H9 (cell line): ENCODE data around the gene TBC1D8B. TPM values are rescaled to one million over a fixed set of nuclear protein-coding genes. Genes with fewer than 3 reads are reported as not detected.

ENCODE experiments used
- DNase-seq: peaks from one replicate; pipeline ENCODE4 v3.0.0-alpha.2; 2017
- H2AFZ ChIP-seq: one replicate; pipeline ENCODE4 v1.6.1; 2013; ENCODE audit warnings: mild to moderate bottlenecking, low read length, control low read depth, moderate library complexity
- H2AK5ac ChIP-seq: 2 replicates; pipeline ENCODE4 v1.6.1; 2013; ENCODE audit warnings: low read length, control low read depth, mixed read lengths; ENCODE audit not compliant: insufficient read length
- H2BK120ac ChIP-seq: one replicate; pipeline ENCODE4 v1.6.1; 2013; ENCODE audit warnings: low read depth, mild to moderate bottlenecking, low read length, control low read depth, inconsistent platforms; ENCODE audit not compliant: poor library complexity, severe bottlenecking
- H2BK12ac ChIP-seq: 2 replicates; pipeline ENCODE4 v1.6.1; 2013; ENCODE audit warnings: low read length, control low read depth, mixed read lengths, low read depth; ENCODE audit not compliant: insufficient read length
- H2BK15ac ChIP-seq: 2 replicates; pipeline ENCODE4 v1.6.1; 2013; ENCODE audit warnings: low read depth, low read length, control low read depth
- H2BK20ac ChIP-seq: one replicate; pipeline ENCODE4 v1.6.1; 2013; ENCODE audit warnings: low read depth, mild to moderate bottlenecking, low read length, control low read depth, inconsistent platforms; ENCODE audit not compliant: poor library complexity, severe bottlenecking
- H2BK5ac ChIP-seq: 2 replicates; pipeline ENCODE4 v1.6.1; 2013; ENCODE audit warnings: low read length, control low read depth, mixed read lengths; ENCODE audit not compliant: insufficient read length
- H3K14ac ChIP-seq: 2 replicates; pipeline ENCODE4 v1.6.1; 2013; ENCODE audit warnings: low read length, control low read depth; ENCODE audit not compliant: insufficient read depth
- H3K18ac ChIP-seq: 2 replicates; pipeline ENCODE4 v1.6.1; 2013; ENCODE audit warnings: low read depth, mild to moderate bottlenecking, mixed read lengths, low read length, control low read depth; ENCODE audit not compliant: insufficient read length
- H3K23ac ChIP-seq: 2 replicates; pipeline ENCODE4 v1.6.1; 2013; ENCODE audit warnings: low read length, control low read depth, mixed read lengths, low read depth; ENCODE audit not compliant: insufficient read length
- H3K23me2 ChIP-seq: 2 replicates; pipeline ENCODE4 v1.6.1; 2013; ENCODE audit warnings: low read depth, mild to moderate bottlenecking, mixed read lengths, low read length, control low read depth; ENCODE audit not compliant: insufficient read length, poor library complexity, severe bottlenecking
- H3K27ac ChIP-seq: 2 replicates; pipeline ENCODE4 v1.5.1; 2013; ENCODE audit warnings: low read length, control low read depth, mixed read lengths, low read depth; ENCODE audit not compliant: insufficient read length
- H3K27me3 ChIP-seq: 2 replicates; pipeline ENCODE4 v1.6.1; 2013; ENCODE audit warnings: low read length, control low read depth, inconsistent platforms; ENCODE audit not compliant: insufficient read depth
- H3K4ac ChIP-seq: 2 replicates; pipeline ENCODE4 v1.6.1; 2013; ENCODE audit warnings: low read depth, mild to moderate bottlenecking, control low read depth, inconsistent platforms, low read length, moderate library complexity
- H3K4me1 ChIP-seq: 2 replicates; pipeline ENCODE4 v1.6.1; 2013; ENCODE audit warnings: low read length, control low read depth, inconsistent platforms; ENCODE audit not compliant: insufficient read depth
- H3K4me2 ChIP-seq: 2 replicates; pipeline ENCODE4 v1.6.1; 2013; ENCODE audit warnings: low read length, control low read depth, mixed read lengths; ENCODE audit not compliant: insufficient read length, insufficient read depth
- H3K56ac ChIP-seq: 2 replicates; pipeline ENCODE4 v1.6.1; 2013; ENCODE audit warnings: low read depth, mild to moderate bottlenecking, mixed read lengths, low read length, control low read depth; ENCODE audit not compliant: insufficient read length
- H3K79me1 ChIP-seq: 2 replicates; pipeline ENCODE4 v1.6.1; 2013; ENCODE audit warnings: low read depth, mild to moderate bottlenecking, moderate library complexity, low read length, control low read depth, inconsistent platforms; ENCODE audit not compliant: insufficient read depth, poor library complexity, severe bottlenecking
- H3K79me2 ChIP-seq: 2 replicates; pipeline ENCODE4 v1.6.1; 2013; ENCODE audit warnings: low read length, control low read depth, inconsistent platforms; ENCODE audit not compliant: insufficient read depth
- H3K9ac ChIP-seq: 2 replicates; pipeline ENCODE4 v1.6.1; 2013; ENCODE audit warnings: low read length, control low read depth, mixed read lengths; ENCODE audit not compliant: insufficient read length; ENCODE audit errors: extremely low read depth
- H3K9me3 ChIP-seq: one replicate; pipeline ENCODE4 v1.6.1; 2013; ENCODE audit warnings: low read depth, low read length, inconsistent platforms; ENCODE audit not compliant: control insufficient read depth
- H3T11ph ChIP-seq: one replicate; pipeline ENCODE4 v1.6.1; 2013; ENCODE audit warnings: mild to moderate bottlenecking, low read length, control low read depth, inconsistent platforms
- H4K20me1 ChIP-seq: one replicate; pipeline ENCODE4 v1.6.1; 2013; ENCODE audit not compliant: control insufficient read depth, insufficient read length, insufficient read depth
- H4K5ac ChIP-seq: 2 replicates; pipeline ENCODE4 v1.6.1; 2013; ENCODE audit warnings: low read depth, mild to moderate bottlenecking, mixed read lengths, low read length, control low read depth; ENCODE audit not compliant: insufficient read length
- H4K8ac ChIP-seq: replicated peaks from 2 replicates; pipeline ENCODE4 v1.6.1; 2013; ENCODE audit warnings: low read length, control low read depth, mixed read lengths, low read depth; ENCODE audit not compliant: insufficient read length
- H4K91ac ChIP-seq: 2 replicates; pipeline ENCODE4 v1.6.1; 2013; ENCODE audit warnings: low read depth, mild to moderate bottlenecking, moderate library complexity, mixed read lengths, low read length, control low read depth; ENCODE audit not compliant: insufficient read length
- H3K27ac Mint-ChIP-seq, 3 experiments: 2 replicates in 2 of 3; 3 replicates in 1 of 3; pipeline ENCODE4 v1.8.0; 2020 to 2021; ENCODE audit warnings: mixed read lengths in 3 of 3, mild to moderate bottlenecking in 1 of 3, moderate library complexity in 1 of 3
- H3K27me3 Mint-ChIP-seq: 2 replicates; pipeline ENCODE4 v1.8.0; 2021; ENCODE audit warnings: low read depth, mild to moderate bottlenecking, moderate library complexity, mixed read lengths
- H3K36me3 Mint-ChIP-seq, 3 experiments: 2 replicates in 2 of 3; 3 replicates in 1 of 3; pipeline ENCODE4 v1.8.0; 2020 to 2021; ENCODE audit warnings: low read depth in 3 of 3, mixed read lengths in 3 of 3; ENCODE audit not compliant: insufficient read depth in 1 of 3
- H3K4me1 Mint-ChIP-seq, 2 experiments: 2 replicates each; pipeline ENCODE4 v1.8.0; 2020; ENCODE audit warnings: mixed read lengths in 2 of 2
- H3K4me3 Mint-ChIP-seq, 2 experiments: 2 replicates in 1 of 2; 3 replicates in 1 of 2; pipeline ENCODE4 v1.8.0; 2020 to 2021; ENCODE audit warnings: mild to moderate bottlenecking in 2 of 2, mixed read lengths in 2 of 2, moderate library complexity in 1 of 2
- H3K9me3 Mint-ChIP-seq, 2 experiments: 2 replicates in 1 of 2; 3 replicates in 1 of 2; pipeline ENCODE4 v1.8.0; 2020; ENCODE audit warnings: mild to moderate bottlenecking in 2 of 2, mixed read lengths in 2 of 2, moderate library complexity in 1 of 2
- WGBS: extraction: QIAGEN DNeasy Blood & Tissue Kit; methylation state at CpG from one replicate; pipeline ENCODE4 v1.1.7; 2013; ENCODE audit warnings: missing lambda C conversion rate, low lambda C conversion rate, mixed read lengths; ENCODE audit not compliant: insufficient read length; ENCODE audit errors: extremely low coverage; 5-methylcytosine and 5-hydroxymethylcytosine counted together
- total RNA-seq: library from RNA; stranded (reverse); gene quantifications from 2 replicates; pipeline ENCODE4 v1.2.1, GENCODE V29; 2021
- TF ChIP-seq, protein P1 (sequence below): fragments of 200-600 bp; sonication (generic); conservative IDR thresholded peaks from 3 replicates; pipeline ENCODE4 v1.8.0; 2021; ENCODE audit warnings: antibody characterized with exemption, mild to moderate bottlenecking

Gene TBC1D8B
- total RNA-seq, 1 experiment from 2014 or later, result 2.6 TPM

DNA sequence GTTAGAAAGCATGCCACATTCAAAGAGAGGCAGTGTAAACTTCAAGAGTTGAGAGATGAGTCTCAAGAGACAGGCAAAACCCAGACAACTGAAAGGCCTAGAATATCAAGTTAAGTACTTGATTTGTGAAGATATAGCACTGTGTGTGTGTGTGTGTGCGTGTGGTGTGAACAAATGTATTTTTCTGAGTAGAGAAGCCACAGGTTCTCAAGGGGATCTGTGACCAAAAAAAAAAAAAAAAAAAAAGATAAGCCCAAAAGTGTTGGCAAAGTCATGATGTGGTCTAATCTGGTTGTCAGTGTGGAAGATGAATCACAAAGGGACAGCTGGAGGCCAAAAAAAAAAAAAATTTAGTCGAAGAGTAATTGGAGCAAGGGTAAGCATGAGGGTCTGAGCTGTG is 96.8 kb downstream of the TBC1D8B start:
- no peak for DNase-seq
- H3K56ac ChIP-seq, result no peak overlapping the region
- no peak overlapping the region for H2AFZ ChIP-seq
- TF ChIP-seq, protein P1, sequence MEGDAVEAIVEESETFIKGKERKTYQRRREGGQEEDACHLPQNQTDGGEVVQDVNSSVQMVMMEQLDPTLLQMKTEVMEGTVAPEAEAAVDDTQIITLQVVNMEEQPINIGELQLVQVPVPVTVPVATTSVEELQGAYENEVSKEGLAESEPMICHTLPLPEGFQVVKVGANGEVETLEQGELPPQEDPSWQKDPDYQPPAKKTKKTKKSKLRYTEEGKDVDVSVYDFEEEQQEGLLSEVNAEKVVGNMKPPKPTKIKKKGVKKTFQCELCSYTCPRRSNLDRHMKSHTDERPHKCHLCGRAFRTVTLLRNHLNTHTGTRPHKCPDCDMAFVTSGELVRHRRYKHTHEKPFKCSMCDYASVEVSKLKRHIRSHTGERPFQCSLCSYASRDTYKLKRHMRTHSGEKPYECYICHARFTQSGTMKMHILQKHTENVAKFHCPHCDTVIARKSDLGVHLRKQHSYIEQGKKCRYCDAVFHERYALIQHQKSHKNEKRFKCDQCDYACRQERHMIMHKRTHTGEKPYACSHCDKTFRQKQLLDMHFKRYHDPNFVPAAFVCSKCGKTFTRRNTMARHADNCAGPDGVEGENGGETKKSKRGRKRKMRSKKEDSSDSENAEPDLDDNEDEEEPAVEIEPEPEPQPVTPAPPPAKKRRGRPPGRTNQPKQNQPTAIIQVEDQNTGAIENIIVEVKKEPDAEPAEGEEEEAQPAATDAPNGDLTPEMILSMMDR, result no peak
- H2BK12ac ChIP-seq, result no peak overlapping the region
- Mint-ChIP-seq H3K27me3 (no peaks in the 10 kb centered on the region), H3K4me3 (no peak overlapping the region), H3K27ac (no peak overlapping the region; a peak in 1 of 7 replicates), H3K4me1 (peaks cover 9 to 15% of the 10 kb centered on the region in 2 experiments), H3K36me3 (no peaks in the 10 kb centered on the region; a peak in 1 of 7 replicates), H3K9me3 (peaks cover 0 to 53% of the 10 kb centered on the region in 2 experiments; a peak in 2 of 5 replicates)
- H4K20me1 ChIP-seq, result no peaks in the 10 kb centered on the region
- no peak overlapping the region for H2AK5ac ChIP-seq
- H4K91ac ChIP-seq, result no peak overlapping the region
- no peaks in the 10 kb centered on the region for H3K23me2 ChIP-seq
- no peaks in the 10 kb centered on the region for H3K79me2 ChIP-seq
- H3K27ac ChIP-seq, result no peak overlapping the region
- H3K9ac ChIP-seq, result no peak overlapping the region
- no peaks in the 10 kb centered on the region for H3K9me3 ChIP-seq
- H2BK5ac ChIP-seq, result no peak overlapping the region
- H4K8ac ChIP-seq, result no peak overlapping the region
- H2BK120ac ChIP-seq, result no peak overlapping the region
- no peak overlapping the region for H3K18ac ChIP-seq
- no peak overlapping the region for H3K14ac ChIP-seq
- H3T11ph ChIP-seq, result no peak overlapping the region
- WGBS, result no CpG with 5 or more reads among the region's 2 CpGs
- H3K27me3 ChIP-seq, result no peaks in the 10 kb centered on the region
- H3K23ac ChIP-seq, result no peak overlapping the region
- H2BK20ac ChIP-seq, result no peak overlapping the region
- H3K4me2 ChIP-seq, result no peak overlapping the region
- no peak overlapping the region for H2BK15ac ChIP-seq
- H3K4ac ChIP-seq, result no peak overlapping the region
- no peaks in the 10 kb centered on the region for H3K4me1 ChIP-seq
- H4K5ac ChIP-seq, result no peak overlapping the region
- no peaks in the 10 kb centered on the region for H3K79me1 ChIP-seq
